Urinary bladder (tissue), 4 donors: Measurements from ENCODE around the gene LYRM2. TPM values are rescaled to one million over a fixed set of nuclear protein-coding genes. Genes with fewer than 3 reads are reported as not detected.

Experiments used
- DNase-seq: peaks from one replicate; pipeline ENCODE4 v3.0.0-alpha.2; 2015; ENCODE audit errors: extremely low spot score
- H3K27ac ChIP-seq: one replicate; pipeline ENCODE4 v1.5.1; 2013; ENCODE audit warnings: low read depth, mild to moderate bottlenecking, moderate library complexity
- H3K36me3 ChIP-seq: one replicate; pipeline ENCODE4 v1.6.1; 2013; ENCODE audit warnings: mild to moderate bottlenecking, moderate library complexity; ENCODE audit not compliant: insufficient read depth
- H3K4me1 ChIP-seq: one replicate; pipeline ENCODE4 v1.6.1; 2013; ENCODE audit warnings: mild to moderate bottlenecking, moderate library complexity; ENCODE audit not compliant: insufficient read depth
- H3K4me3 ChIP-seq: one replicate; pipeline ENCODE4 v1.5.1; 2013; ENCODE audit warnings: low read depth, low read length
- WGBS: extraction: QIAGEN DNeasy Blood & Tissue Kit; methylation state at CpG from one replicate; pipeline ENCODE4 v1.1.7; 2013; 5-methylcytosine and 5-hydroxymethylcytosine counted together
- polyA plus RNA-seq: library from polyadenylated mRNA; stranded (reverse); fragments of 200-250 nt; gene quantifications from one replicate; pipeline ENCODE4 v1.2.3, GENCODE V29; 2013
- total RNA-seq: library from RNA; depleted of rRNA; stranded (reverse); fragments of >200 nt; gene quantifications from one replicate; pipeline ENCODE4 v1.2.3, GENCODE V29; 2014
- donor health status: healthy with polysubstance abuse.
- donor health status: healthy.

The LYRM2 gene
- total and polyA plus RNA-seq, 2 donors = 20.8 to 30.7 TPM

DNA sequence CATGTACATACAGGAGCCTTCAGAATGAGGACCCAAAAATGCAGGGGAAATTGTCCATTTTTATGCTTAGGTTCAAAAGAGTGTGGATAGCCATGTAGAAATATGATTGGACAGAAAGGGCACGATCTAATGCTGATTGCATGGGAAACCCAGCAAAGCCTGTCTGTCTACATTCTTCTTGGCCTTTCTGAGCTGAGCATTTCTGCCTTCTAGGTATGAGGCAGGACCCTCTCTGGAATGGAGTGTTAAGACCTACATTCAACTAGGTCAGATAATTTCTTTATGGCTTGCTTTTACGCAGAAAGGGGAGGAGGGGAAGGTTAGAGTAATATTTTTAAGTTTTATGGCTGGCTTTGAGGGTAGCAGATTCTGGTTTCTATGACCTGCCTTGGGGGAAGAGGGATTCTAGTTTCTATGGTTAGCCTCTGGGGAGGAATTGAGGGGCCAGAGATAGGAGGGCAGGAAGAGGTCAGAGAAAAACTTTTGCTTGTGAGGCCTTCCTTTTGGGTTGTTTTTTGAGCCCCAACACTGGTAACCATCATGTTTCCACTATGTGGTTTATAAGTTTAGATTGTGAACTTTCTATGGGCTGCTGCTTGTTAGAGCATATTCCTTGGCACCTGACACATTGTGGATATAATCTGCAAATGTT, 63.5 kb downstream of the LYRM2 start:
- no peaks in the 10 kb centered on the region for H3K4me1 ChIP-seq
- no peaks in the 10 kb centered on the region for H3K36me3 ChIP-seq
- DNase-seq = peak; percentile 15
- 62% methylated on average over 2 of the region's 2 CpGs for WGBS
- no peak overlapping the region for H3K4me3 ChIP-seq
- H3K27ac ChIP-seq = no peak overlapping the region

DNA sequence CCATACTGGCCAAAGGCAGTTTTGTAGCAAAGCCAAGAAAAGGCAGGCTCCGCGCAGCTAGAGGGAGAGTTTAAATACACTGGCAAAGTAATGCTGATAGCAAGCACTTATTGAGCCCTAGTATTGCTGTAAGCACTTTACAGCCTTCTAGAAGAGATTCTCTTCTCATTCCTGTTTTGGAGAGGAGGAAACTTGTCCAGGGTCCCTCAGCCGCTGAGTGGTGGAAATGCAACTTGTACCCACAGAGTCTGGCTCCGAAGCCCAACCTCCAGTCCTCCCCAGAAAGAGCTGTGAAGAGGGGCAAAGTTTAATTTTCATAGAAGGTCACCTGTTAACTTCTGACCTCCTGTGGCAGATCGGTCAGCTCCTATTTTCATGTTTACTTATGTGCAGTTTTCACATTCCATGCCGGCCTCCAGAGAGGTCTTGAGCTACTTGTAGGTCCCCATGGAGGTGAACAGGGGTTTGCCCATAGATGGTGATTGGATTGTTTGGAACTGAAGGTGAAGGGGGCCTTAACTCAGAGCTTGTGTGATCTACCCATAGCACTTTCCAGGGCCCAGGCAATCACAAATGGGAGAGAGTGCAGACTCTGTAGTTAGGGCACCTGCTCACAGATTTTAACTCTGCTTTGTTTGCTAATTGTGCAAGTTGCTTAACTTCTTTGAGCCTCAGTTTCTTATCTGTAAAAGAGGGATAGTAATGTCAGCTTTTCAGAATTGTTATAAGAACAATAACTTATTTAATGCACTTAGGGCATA, 70.7 kb downstream of the LYRM2 start:
- Histone ChIP-seq H3K4me1 (no peaks in the 10 kb centered on the region), H3K4me3 (no peak overlapping the region), H3K36me3 (no peaks in the 10 kb centered on the region), H3K27ac (no peak overlapping the region)
- 77% methylated on average over 6 of the region's 6 CpGs for WGBS
- no peak for DNase-seq

DNA sequence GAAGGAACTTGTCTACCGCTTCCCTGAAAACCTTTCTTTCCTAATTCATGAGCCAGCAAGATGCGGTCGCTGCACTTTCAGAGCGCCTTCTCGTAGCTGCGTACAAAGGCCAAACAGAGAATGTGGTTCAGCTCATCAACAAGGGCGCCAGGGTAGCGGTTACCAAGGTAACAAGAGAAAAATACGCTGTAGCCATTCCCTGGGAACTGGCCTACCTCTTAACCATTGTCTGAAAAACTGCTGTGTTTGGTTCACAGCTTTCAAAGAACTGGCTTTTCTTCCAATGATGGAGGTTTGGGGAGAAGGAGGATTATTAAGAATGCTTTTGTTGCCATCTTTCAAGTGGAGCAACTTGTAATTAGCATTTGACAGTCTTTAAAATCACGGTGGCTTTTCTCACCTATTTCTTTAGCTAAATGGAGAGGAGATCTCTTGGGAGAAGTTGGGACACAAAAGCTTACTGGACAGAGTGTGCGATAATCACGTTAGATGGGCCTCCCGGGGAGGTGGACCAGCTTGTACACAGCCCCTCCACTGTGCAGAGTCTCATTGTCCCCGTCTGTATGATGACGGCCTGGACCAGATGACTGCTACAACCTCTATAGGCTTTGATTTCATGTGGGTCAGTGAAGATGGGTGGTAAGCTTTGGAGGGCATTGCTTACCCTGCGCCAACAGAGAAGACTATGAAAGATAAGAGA, 71.5 kb downstream of the LYRM2 start:
- WGBS = 91% methylated on average over 16 of the region's 16 CpGs
- H3K4me3 ChIP-seq = no peak overlapping the region
- H3K4me1 ChIP-seq = no peaks in the 10 kb centered on the region
- H3K27ac ChIP-seq = no peak overlapping the region
- no peaks in the 10 kb centered on the region for H3K36me3 ChIP-seq
- no peak for DNase-seq

DNA sequence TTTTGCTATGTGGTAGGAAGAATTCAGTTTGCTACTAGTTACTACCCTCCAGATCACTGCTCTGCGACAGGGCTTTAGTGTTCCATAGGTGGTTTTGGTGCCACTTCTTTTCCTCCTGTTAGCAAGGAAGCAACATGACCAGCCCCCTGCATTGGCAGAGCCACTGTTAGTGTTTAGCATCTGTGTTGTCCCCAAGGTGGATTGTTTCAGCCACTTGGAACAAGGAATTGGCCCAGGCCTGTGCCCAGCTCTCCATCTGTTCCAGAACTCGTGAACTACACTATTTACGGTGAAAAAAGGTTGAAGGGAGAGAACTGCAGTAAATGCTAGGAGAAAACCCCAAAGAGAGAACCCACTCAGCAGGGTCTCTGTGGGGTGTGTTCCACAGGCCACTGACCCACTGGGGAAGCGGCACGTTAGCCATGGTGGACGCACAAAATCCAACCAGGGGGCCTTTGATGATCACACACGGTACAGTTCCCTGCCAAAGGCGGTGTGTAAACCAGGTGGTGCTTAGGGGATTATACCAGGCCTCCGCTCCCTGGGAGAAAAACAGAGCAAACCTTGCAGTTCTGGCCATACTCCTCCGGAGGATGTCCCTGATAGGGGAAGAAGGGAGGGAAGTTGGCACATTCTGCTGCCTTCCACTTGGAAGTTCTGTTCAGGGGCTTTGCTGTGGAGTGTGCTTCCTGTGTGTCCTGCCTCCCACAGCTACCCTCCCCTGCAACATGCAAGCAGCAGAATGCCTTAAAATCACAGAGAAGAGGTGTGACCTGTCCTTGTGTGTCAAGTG, 72.3 kb downstream of the LYRM2 start:
- no peaks in the 10 kb centered on the region for H3K36me3 ChIP-seq
- H3K27ac ChIP-seq = no peak overlapping the region
- H3K4me3 ChIP-seq = no peak overlapping the region
- H3K4me1 ChIP-seq = no peaks in the 10 kb centered on the region
- WGBS = 91% methylated on average over 10 of the region's 10 CpGs
- no peak for DNase-seq

DNA sequence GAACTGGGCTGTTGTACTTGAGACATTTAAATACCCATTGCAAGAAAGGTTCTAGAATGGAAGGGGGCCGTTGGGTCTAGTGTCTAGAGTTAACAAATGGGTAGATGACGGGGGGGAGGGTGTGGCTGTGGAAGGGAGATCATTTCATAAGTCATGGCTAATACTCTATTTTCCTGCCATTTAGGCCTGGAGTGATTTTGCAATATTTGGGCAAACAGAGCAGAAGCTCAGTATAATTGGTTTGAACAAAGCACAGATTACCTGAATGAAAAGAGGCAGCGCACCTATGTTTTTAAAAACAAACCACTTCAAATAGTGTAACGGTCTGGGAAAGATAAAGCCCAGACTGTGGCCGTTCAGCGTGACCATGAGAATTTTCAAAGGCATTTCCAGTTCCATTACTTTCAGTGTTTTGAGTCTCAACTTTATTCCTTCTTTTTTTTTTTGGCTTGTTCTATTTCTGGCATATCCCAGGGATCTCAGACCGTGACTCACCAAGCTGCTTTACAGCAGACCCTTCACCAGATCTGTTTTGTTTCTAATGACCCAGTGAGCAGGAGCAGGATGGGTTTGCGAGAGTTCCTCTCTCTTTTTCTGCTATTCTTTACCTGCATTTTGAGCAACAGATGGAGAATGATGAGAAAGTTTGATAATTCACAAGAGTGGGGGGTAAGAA, 73.7 kb downstream of the LYRM2 start:
- 47% methylated on average over 8 of the region's 8 CpGs for WGBS

DNA sequence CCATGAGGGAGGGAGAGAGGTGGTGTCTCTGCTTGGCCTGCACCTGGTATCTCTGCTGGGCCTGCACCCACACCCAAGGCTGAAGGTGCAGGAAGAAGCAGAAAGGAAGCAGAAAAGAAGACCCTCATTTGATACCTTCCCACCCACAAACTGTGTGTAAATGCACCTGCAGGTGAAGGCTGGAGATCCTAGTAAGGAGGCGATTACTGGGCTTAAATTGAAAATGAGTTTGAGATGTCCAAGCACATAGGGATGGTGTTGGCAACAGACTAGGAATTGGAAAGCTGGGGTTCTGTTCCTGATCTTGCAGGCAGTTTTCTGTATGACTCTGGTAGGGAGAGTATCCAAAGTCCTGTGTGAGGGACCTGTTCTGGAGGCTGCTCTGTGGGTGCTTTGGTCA, 74.7 kb downstream of the LYRM2 start:
- Histone ChIP-seq H3K27ac (no peak overlapping the region), H3K4me1 (no peaks in the 10 kb centered on the region), H3K36me3 (no peaks in the 10 kb centered on the region), H3K4me3 (no peak overlapping the region)
- DNase-seq = no peak
- WGBS = 96% methylated on average over 1 of the region's 1 CpG

More for the DNA sequence above, 73.7 kb downstream of the LYRM2 start:
- DNase-seq = no peak
- no peak overlapping the region for H3K4me3 ChIP-seq
- H3K4me1 ChIP-seq = no peaks in the 10 kb centered on the region
- H3K36me3 ChIP-seq = no peaks in the 10 kb centered on the region
- H3K27ac ChIP-seq = no peak overlapping the region

DNA sequence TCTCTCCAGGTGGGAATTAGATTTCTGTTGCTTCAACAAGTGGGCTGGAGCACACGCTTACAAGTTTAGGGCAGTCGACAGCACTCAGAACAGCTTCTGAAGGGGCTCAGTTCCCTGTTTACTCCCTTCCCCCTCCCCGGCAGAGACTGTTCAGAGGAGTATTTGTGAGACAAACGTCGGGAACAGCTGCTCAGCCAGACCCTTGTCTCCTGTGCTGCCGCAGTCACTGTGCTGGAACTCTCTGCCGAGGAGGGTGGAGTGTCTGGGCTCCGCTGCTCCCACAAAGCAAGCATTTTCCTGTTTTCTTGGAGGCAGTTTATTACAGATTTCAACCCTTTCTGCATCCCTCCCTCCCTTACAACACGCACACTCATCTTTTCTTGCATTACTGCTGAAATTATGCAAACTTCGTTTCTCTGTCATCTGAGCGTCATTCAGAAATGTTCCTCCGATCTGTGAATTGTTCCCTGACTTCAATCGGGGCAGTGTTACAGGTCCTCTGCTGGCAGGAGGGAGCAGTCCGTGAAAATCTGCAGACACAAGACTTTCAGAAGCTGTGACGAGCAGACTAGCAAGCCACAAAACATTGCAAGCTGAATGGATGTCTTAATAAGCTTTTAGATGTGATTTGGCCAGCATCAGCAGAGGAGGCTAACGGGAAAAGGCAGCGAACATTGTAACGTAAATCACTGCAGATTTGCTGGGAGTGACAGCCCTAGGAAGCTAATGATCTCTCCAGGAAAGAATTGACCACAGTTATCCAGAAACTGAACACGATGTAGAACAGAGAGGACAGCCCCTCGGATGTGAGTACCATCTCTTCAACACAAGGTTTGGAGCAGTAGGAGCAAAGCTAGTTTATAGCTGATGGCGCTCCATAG, 76.2 kb downstream of the LYRM2 start:
- H3K4me1 ChIP-seq = no peaks in the 10 kb centered on the region
- no peak for DNase-seq
- H3K27ac ChIP-seq = no peak overlapping the region
- no peak overlapping the region for H3K4me3 ChIP-seq
- no peaks in the 10 kb centered on the region for H3K36me3 ChIP-seq
- WGBS = 44% methylated on average over 21 of the region's 21 CpGs

DNA sequence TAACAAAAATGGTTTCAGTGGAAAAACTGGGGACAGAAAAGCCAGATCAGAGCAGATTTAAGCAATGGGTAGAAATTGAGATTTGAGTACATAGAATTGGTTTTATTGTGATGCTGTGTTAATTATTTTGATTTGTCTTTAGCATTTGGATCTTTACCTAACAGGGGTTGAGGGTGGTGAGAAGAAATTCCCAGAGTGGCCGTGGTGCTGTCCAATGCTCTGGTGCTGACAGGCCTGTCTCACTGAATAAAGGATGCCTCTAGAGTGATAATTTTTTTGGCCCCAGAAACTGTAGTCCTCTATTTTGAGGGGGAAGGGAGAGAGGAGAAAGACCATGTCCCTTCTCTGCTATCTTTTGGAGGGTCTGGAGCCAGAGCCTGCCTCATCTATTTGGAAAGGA, 79.1 kb downstream of the LYRM2 start:
- WGBS = 67% methylated on average over 1 of the region's 1 CpG
- no peaks in the 10 kb centered on the region for H3K36me3 ChIP-seq
- H3K4me1 ChIP-seq = no peaks in the 10 kb centered on the region
- H3K4me3 ChIP-seq = no peak overlapping the region
- no peak for DNase-seq
- H3K27ac ChIP-seq = no peak overlapping the region

DNA sequence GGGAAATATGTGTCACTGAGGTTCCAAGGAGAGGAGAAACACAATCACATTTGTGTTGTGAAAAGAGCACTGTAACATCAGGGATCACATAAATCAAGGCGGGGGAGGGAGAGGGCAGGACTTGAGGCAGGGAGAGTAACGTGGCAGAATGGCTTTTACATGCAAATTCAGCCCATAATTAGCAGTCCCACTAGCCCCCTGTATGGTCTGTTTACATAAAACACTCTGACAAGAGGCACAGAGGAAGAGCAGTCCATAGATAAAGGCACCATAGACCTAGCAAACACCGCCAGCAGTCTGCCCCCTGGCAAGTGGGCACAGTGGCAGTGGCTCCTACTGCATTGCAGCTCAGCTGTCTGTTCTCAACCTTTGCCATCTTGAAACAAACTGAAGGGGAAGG, 82.7 kb downstream of the LYRM2 start:
- no peaks in the 10 kb centered on the region for H3K4me1 ChIP-seq
- H3K27ac ChIP-seq = no peak overlapping the region
- H3K36me3 ChIP-seq = no peaks in the 10 kb centered on the region
- no peak overlapping the region for H3K4me3 ChIP-seq
- DNase-seq = no peak
- 62% methylated on average over 3 of the region's 3 CpGs for WGBS

DNA sequence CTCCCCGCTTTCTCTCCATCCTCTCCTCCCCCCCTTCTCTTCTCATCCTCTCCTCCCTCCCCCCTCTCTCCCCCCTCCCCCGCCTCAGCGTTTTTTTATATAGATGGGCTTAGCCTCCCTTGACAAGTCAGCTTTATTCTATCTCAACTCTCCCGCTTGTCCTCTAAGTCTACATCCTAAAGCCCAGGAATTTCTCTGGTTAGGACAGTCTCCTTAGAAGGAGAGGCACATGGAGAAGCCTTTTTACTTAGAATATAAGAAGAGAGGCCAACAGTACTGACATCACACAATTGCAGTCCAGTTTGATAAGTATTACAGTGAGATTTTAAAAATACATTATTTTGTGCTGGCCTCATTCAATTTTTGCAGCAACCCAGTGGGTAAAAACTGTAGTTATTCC, 83.5 kb downstream of the LYRM2 start:
- DNase-seq = no peak
- WGBS = 30% methylated on average over 3 of the region's 4 CpGs
- Histone ChIP-seq H3K27ac (no peak overlapping the region), H3K36me3 (no peaks in the 10 kb centered on the region), H3K4me1 (no peaks in the 10 kb centered on the region), H3K4me3 (no peak overlapping the region)

DNA sequence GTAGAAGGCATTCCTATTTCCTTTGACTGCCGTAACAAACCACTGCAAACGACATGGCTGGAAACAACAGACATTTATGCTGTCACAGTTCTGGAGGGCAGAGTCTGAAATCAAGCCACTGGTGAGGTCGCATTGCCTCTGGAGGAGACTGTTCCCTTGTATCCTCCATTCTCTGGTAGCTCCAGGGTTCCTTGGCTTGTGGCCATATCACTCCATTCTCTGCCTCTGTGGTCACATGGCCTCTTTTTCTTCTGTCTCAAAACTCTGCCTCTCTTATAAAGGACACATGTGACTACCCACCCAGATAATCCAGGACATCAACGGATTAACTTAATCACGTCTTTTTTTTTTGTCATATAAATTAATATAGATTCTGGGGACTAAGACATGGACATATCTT, 84.4 kb downstream of the LYRM2 start:
- no peak overlapping the region for H3K27ac ChIP-seq
- 86% methylated on average over 5 of the region's 5 CpGs for WGBS
- H3K4me3 ChIP-seq = no peak overlapping the region

DNA sequence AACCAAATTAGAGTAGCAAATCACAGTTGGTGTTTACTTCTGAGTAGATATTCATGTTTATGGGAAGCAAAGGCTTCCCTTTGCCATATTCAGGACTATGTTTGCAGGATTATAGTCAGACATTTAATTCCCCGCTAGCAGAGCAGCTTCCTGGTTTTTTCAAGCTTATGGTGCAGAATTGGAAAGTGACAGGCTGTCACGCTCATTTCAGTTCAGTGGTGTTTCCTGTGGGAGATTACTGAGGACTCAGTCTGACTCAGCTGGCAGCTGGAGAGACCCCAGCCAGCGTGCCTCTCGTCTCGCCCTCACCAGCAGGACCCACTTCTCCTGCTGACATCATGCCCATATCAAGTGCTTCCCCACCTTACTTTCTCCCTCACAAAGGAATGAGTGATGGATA, 85.1 kb downstream of the LYRM2 start:
- Histone ChIP-seq H3K36me3 (no peaks in the 10 kb centered on the region), H3K4me3 (no peak overlapping the region), H3K27ac (no peak overlapping the region), H3K4me1 (no peaks in the 10 kb centered on the region)
- 82% methylated on average over 5 of the region's 5 CpGs for WGBS
- no peak for DNase-seq

More for the DNA sequence above, 84.4 kb downstream of the LYRM2 start:
- DNase-seq = no peak
- H3K36me3 ChIP-seq = no peaks in the 10 kb centered on the region
- no peaks in the 10 kb centered on the region for H3K4me1 ChIP-seq
